AG08396 (cell line): ENCODE results near the gene TH.

Experiments
- DNase-seq: peaks from one replicate; pipeline ENCODE4 v3.0.0; 2012; ENCODE audit warnings: low spot score, mixed read lengths

TH gene

GRCh38 chr11:2142300-2142759, 29.3 kb downstream of the TH start:
- peak; percentile 81 for DNase-seq

GRCh38 chr11:2140411-2141400, 30.9 kb downstream of the TH start:
- no peak for DNase-seq

- peak; percentile 37 for DNase-seq
Observed at GRCh38 chr11:2139621-2140337, 31.8 kb downstream of the TH start.

DNA sequence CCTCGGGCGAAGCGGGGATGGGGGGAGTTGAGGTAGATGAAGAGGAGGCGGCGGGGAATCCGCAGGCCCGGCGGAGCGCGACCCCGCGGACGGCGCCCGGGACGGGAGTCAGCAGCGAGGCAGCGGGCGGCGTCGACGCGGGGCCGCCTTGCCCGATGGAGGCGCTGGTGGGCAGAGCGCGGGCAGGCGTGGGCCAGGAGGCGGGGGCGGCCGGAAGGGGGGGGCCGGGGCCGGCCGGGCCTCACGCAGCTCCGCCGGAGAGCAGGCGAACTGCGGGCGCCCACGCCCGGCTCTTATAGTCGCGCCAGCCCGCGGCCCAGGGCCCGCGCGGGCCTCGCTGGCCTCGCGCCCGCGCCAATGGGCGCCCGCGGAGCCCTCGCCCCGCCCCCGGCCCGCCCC, 32.5 kb downstream of the TH start, which contains the start of gene IGF2:
IGF2 (minus strand) TSS at position 267 of the 399 bp plus-strand sequence. CDS start 3,866 bp downstream, outside the sequence.
- DNase-seq: peak; percentile 88

- peak; percentile 63 for DNase-seq
Observed at GRCh38 chr11:2138431-2139122, 33.0 kb downstream of the TH start.

GRCh38 chr11:2138068-2138430, 33.6 kb downstream of the TH start:
- peak; percentile 44 for DNase-seq

- DNase-seq: peak; percentile 96
Observed at GRCh38 chr11:2137202-2138067, 34.2 kb downstream of the TH start.

DNA sequence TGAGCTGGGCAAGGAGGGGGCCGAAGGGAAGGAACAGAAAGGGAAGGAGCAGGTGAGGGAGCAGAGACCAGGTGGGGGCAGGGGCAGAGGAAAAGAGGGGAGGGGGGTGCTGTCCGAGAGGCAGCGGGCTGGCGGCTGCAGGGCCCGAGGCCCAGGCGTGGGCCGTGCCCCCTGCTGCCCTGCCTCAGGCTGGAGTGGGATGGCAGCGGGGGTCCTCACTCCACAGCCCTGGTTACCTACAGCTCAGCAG, 34.7 kb downstream of the TH start:
- no peak for DNase-seq

DNA sequence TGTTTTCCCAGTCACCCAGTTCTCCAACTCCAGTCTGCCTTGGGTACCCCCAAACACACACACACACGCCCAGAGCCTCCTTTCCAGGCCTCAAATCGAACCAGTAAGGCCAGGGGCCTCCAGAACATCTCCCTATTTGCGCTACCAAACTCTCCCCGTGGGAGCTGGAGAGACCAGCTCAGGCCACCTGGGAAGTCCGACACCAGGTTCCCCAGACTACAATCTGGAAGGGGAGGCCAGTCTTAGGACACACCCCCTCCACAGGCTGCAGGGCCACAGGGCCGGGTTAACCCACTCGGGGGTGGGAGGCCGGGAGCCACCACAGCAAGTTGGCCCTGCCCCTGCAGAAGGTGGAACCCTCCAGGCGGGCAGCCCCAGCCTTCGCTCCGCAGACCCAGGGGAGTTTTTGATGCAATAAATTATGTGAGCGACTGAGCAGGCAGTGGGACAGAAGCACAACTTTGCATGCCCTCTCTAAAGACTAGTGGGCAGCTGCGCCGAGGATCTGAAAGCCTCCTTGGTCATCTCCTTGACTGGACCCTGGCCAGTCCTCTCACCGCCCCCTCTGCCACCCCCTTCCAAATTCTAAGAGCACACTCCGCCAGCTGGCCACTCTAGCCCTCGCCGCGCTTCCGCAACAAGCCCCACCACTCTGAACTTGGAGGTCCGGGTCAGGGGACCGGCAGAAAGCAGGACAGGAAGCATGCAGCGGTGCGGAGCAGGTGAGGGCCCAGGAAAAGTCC, 35.2 kb downstream of the TH start:
- DNase-seq: no peak

DNA sequence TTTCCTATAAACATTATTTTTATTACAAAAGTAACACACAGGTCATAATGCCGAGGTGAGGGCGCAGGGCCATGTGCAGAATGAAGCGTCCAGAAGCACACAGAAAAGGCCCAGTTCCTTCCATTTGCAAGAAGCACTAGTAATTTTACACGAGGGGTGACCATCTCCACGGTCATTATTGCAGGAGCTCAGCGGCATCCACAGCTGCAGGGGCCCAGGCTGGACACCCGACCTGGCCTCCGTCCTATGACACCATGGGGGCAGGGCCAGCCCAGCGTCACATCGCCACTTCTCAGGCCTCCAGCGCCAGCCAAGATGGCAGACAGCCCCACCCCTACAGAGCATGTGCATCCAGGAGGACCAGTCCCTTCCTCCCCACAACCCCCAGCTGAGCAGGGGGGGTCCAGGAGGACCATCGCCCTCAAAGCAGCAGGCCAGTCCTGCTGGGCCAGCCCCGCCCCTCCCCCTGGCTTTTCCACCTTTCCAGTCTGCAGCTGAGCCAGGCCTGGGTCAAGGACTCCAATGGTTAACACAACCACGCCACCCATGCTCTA, 35.9 kb downstream of the TH start:
- no peak for DNase-seq

DNA sequence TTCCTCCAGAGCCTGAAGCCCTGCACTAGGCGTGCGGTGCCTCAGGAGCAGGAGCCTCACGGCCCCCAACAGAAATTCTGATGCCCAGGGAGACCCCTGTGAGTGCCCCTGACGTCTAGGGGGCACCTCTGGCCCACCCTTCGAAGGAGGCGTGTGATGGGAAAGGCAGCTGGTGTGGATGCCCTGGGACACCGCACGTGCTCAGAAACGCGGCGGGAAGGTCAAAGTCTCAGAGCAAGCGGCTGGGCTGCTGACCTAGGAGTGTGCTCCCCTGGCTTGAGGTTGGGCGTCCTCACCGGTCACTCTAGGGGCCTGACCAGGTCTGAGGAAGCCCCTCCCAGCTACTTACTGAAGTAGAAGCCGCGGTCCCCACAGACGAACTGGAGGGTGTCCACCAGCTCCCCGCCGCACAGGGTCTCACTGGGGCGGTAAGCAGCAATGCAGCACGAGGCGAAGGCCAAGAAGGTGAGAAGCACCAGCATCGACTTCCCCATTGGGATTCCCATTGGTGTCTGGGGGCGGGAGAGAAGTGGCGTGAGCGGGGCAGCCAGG, 36.5 kb downstream of the TH start:
- no peak for DNase-seq

- DNase-seq: no peak
Observed at GRCh38 chr11:2134022-2135010, 37.3 kb downstream of the TH start.

- DNase-seq: no peak
Observed at GRCh38 chr11:2133241-2134021, 38.2 kb downstream of the TH start.

DNA sequence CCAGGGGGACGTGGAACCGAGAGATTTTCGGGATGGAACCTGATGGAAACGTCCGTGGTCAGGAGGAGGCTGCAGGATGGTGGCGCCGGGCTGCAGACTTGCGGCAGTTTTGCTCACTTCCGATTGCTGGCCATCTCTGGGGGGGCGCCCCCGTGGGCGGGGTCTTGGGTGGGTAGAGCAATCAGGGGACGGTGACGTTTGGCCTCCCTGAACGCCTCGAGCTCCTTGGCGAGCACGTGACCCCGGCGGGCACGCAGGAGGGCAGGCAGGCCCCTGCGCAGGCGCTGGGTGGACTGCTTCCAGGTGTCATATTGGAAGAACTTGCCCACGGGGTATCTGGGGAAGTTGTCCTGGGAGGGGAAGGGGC, 38.8 kb downstream of the TH start:
- no peak for DNase-seq

GRCh38 chr11:2132246-2132645, 39.4 kb downstream of the TH start:
- DNase-seq: no peak

DNA sequence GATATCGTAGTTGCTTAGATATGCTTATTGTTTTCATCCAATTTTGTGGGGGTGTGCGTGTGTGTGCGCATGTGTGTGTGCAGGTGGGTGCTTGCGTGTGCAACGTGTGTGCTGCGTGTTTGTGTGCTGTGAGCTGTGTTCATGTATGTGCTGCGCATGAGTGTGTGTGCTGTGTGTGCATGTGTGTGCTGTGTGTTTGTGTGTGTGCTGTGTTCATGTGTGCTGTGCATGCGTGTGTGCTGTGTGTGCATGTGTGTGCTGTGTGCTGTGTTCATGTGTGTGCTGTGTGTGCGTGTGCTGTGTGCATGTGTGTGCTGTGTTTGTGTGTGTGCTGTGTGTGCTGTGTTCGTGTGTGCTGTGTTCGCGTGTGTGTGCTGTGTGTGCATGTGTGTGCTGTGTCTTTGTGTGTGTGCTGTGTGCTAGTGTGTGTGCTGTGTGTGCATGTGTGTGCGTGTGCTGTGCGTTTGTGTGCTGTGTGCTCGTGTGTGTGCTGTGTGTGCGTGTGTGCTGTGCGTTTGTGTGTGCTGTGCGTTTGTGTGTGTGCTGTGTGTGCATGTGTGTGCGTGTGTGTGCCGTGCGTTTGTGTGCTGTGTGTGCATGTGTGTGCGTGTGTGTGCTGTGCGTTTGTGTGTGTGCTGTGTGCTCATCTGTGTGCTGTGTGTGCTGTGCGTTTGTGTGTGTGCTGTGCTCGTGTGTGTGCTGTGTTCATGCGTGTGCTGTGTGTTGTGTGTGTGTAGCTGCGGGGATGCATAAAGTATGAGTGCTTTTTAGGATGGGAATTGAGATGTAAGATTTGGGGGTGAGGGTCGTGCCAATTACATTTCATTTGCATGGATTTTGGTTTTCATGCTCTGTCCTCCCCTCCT, 40.0 kb downstream of the TH start:
- no peak for DNase-seq

DNA sequence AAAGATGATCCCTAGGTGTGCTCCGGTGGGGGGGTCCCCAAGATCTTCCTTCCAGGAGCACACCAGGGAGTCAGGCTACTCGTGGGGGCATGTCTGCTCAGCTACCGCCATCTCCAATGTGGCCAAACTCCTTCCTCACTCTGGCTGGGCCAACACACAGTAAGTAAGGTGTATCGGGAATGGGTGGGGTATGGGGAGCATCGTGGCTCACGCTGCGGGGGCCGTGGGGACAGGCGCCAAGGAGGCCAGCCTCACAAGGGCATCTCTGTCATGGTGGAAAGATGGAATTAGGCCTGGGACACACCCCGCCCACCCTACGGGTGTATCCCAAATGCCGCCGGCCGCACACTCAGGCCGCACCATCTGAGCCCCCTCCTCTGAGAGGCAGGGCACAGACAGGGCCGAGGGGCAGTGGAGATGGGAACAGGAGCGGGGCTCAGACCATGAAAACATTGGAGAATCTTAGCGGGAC, 40.7 kb downstream of the TH start:
- no peak for DNase-seq
